GM21717 (cell line): ENCODE data around the gene TRAPPC1.
"Not testable (repeated sequence)": the region's sequence is repeated elsewhere in the genome, so short reads cannot be mapped to it uniquely, and the experiment has no call there.

Source experiments
- ATAC-seq: cut with Tn5 transposase; IDR thresholded peaks from one replicate; pipeline ENCODE4 v1.9.1; 2021; ENCODE audit warnings: mild to moderate bottlenecking, moderate library complexity; ENCODE audit not compliant: unreplicated experiment

Gene TRAPPC1, protein sequence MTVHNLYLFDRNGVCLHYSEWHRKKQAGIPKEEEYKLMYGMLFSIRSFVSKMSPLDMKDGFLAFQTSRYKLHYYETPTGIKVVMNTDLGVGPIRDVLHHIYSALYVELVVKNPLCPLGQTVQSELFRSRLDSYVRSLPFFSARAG

DNA sequence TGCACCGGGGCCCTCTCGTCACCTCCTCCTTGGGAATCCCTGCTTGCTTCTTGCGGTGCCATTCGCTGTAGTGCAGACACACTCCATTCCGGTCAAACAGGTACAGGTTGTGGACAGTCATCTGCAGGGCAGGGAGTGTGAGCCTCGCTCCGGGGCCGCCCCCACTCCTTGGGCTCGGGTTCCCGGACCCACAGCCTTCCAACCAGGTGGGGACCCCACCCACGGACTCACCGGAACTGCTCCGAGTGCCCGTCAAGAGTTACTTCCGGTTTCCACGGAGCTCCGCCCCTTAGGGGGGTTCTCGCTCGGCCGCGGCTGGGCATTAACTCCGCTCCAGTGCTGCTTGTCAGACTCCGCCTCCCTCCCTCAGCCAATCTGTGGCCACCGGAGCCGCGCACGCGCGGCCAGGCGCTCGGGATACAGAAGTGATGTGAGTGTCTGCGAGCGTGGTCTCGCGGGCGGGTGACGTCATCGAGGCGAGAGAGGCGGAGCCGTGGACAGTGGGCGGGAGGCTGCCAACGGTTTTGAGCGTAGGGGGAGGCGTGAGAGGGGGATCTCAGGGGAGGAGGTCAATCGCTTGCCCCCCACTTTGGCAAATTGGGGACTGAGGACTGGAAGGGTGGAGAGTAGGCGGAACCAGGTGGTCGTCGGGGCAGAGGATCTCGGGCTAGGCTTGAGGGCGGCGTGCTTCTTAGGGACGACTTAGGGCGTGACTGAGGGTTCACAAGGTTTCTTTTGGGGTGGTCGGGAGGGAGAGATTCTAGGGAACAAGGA, at the start of gene TRAPPC1, which contains the start of gene CNTROB:
Gene TRAPPC1, minus strand, starts transcription at position 238 of the 774 bp plus-strand sequence. Its CDS starts 117 bp downstream, at position 121.
Gene CNTROB, plus strand, starts transcription at position 498 of the 774 bp plus-strand sequence. CDS start 874 bp downstream, outside the sequence.
- ATAC-seq = peak; percentile 83

DNA sequence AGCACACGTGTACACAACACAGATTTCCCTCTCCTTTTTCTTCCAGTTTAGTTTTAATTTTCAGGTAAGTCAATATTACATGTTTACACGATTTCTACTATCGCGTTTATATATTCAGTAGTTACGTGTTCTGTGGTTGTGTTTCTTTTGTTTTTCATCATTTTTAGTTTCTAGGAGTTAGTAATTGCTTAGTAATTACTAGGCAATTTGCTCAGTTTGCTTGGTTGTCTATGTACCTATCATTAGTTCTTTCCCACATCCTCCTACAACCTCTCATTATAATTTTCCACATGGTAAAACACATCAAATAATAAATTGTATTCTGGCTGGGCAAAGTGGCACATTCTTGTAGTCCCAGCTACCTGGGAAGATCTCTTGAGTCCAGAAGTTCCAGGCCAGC, 46.1 kb upstream of the TRAPPC1 start:
- ATAC-seq = no peak

DNA sequence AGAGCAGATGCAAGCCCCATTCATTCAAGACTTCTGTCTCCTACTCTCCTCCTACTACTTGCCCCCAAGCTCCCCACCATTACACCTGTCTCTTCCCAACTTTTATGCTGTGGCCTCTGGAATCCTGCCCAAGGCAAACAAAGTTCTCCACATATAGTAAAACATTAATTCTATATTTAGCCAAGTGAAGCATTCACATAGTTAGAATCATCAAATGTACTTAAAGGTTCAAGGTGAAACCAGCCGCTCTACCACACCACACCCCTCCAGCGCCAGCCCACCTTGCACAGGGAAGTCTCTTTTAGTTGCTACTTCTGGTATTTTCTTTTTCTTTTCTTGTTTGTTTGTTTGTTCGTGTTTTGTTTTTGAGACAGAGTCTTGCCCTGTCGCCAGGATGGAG, 45.3 kb upstream of the TRAPPC1 start:
- no peak for ATAC-seq

DNA sequence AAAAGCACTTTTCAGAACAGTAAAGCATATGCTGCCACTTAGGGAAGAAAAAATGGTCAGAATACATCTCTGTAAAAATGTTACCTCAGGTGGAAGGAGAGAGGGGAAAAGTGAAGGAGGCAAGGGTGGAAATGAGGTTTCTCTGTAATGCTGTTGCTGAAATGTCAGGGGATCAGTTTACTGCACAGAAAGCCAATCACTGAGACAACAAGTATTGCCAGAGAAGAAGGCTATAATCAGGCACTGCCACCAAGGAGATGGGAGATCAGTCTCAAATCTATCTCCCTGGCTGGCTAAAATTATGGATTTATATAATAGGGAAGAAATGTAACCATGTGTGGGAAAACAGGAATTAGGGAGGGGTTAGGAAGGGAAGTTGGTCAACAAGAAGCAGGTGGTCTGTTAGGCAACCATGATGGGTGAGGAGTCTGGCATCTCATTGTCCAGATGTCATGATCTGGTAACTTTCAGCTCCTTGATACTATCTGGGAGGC, 42.9 kb upstream of the TRAPPC1 start:
- ATAC-seq = no peak

DNA sequence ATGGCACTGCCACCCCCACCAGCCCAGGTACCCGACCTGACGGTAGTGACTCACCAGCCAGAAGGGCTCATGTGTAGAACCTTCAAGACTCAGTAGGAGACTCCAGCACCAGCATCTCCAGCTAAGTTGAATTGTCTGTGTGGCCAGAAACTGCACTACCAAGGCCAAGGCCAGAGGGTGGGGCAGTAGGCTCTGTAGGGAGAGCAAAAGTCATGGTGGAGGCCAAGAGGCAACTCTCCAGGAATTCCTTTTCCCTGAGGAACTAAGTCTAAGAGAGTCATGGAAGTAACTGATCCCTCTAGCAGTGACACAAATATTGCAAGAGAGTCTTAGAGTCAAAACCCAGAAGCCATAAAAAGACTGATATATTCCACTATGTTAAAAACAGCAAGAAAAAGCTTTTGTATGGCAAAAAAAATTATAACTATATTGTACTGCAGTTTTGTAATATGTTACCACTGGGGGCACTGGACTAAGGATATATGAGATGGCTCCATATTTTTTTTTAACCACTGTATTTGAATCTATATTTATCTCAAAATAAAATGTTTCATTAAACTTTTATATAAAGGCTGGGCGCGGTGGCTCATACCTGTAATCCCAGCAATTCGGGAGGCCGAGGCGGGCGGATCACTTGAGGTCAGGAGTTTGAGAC, 40.5 kb upstream of the TRAPPC1 start:
- ATAC-seq = no peak

DNA sequence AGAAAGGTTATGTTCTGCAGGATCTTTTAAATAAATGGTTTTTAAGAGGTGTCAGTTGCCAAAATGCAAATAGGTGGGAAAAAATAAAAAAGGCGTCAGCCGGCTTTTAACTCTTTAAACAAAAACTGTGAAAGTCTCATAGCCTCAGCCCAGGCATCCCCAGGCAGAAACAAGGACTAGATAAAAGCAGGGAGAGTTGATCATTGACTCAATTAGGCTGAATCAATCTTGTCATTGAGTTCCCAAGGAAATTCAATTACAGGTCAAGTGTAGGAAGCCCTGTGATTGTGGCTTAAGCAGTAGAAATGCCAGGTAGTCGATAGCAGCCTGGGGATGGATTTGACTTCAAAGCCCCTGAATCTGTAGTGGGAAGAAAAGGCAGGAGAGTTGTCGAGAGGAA, 39.9 kb upstream of the TRAPPC1 start:
- ATAC-seq = no peak

DNA sequence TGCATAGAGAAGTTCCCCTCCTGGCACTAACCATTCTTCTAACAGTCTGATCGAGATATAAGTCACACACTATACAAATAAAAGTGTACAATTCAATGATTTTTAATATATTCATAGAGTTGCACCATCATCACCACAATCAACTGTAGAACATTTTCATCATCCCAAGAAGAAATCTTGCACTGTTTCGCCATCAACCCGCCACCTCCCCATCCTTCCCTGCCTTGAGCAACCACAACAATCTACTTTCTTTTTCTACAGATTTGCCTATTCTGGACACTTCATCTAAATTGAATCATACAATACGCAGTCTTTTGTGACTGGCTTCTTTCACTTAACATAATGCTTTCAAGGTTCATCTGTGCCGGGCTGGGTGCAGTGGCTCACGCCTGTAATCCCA, 37.7 kb upstream of the TRAPPC1 start:
- ATAC-seq = no peak

DNA sequence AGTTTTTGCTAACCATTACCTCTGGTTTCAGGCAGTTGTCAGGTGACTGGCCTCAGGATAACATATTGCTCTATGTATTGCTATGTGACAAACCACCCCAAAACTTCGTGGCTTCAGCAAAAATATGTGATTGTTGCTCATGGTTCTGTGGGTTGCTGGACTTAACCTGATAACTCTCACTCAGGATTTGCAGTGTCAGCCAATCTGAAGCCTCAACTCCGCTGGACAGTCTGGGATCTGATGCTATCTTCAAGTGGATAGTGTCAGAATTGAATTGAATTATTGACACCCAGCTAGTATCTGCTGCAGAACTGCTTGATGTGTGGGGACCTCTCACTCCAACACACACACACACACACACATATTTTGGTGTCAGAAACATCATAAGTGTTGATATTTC, 36.0 kb upstream of the TRAPPC1 start:
- no peak for ATAC-seq

DNA sequence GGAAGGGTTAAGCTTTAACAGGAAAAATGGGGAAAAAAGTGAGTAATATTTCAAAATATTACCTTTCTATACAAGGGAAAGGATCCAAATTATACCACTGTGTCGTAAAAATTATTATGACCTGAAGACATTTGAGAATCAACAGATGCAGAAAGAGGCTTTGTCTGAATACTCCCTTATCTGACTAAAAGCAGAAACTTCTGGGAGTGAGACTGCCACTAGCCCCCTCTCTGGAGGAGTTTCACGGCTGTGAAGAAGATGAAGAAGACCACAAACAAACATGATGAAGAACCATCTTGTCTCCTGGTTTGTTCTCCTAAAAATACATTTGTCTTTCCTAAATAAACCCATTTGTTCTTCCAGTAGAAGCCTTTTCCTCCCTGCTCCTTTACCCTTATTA, 29.7 kb upstream of the TRAPPC1 start:
- ATAC-seq = no peak

DNA sequence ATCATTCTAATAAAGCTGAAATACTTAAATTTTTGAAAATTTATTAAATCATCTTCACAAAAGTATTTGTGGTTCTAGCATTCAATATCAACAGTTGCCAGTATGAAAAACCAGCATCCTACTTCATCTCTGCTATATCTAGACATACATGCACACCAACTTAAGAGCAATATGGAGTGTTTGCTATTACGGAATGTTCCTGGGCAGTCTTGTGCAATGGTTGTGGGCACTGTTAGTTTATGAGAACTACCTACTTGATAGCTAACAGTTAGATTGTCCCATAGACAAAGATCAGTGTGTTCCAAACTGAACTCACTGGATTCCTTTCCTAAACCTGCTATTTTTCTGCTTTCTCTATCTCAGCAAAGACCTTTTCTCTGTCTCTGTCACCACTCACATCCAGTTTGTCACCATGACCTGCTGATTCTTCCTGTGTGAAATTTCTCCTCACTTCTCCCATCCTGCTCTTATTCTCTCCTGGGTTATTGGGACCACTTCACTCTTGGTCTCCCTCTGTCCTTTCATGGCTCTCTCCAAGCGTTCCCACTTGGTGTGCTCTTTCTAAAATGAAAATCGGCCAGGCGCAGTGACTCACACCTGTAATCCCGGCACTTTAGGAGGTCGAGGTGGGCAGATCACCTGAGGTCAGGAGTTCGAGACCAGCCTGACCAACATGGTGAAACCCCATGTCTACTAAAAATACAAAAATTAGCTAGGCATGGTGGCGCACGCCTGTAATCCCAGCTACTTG, 27.9 kb upstream of the TRAPPC1 start:
- no peak for ATAC-seq

DNA sequence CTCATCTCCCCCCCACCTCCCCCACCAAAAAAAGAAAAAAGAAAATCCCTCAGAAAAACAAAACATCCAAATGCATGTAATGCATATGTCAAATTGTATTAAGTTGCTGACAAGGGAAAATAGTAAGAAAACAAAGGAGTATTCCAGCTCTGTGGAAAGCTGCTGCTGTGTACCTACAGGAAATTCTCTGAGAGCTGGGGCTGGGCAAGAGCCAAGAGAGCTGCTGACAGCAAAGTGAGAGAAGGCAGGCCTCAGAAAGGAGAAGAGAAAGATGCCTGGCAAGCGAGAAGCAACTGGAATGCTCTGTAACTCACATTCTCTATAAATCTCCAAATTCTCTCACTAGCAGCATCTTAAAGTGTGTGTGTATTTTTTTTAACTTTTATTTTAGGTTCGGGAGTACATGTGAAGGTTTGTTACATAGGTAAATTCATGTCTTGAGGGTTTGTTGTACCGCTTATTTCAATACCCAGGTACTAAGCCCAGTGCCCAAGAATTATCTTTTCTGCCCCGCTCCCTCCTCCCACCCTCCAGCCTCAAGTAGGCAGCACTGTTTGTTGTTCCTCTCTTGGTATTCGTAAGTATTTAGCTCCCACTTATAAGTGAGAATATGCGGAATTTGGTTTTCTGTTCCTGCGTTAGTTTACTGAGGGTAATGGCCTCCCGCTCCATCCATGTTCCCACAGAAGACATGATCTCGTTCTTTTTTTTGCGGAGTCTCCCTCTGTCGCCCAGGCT, 24.7 kb upstream of the TRAPPC1 start:
- ATAC-seq = no peak

DNA sequence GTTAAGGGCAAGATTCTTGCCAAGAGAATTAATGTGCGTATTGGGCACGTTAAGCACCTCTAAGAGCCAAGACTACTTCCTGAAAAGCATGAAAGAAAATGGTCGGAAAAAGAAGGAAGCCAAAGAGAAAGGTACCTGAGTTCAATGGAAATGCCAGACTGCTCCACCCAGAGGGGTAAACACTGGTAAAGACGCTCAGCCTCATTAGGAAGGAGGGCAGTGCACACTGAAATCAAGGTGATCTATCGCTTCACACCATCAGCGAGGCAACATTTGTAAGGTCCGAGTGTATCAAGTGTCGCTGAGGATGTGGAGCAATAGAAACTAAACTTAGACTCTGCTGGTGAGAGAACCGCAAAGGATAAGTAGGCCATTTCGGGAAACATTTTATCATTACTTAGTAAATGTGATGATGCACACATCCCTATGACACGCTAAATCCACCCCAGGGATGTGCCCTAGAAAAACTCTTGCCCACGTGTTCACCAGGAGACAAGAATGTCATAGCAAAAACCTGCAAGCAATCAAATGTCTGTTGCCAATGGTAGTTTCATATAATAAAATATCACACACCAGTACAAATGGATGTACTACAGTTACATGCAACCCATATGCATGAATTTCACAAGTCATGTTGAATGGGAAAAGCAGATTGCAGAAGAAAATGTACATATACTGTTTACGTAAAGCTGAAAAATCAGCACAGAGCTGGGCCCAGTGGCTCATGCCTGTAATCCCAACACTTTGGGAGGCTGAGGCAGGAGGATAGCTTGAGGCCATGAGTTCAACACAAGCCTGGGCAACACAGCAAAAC, 23.9 kb upstream of the TRAPPC1 start:
- no peak for ATAC-seq

DNA sequence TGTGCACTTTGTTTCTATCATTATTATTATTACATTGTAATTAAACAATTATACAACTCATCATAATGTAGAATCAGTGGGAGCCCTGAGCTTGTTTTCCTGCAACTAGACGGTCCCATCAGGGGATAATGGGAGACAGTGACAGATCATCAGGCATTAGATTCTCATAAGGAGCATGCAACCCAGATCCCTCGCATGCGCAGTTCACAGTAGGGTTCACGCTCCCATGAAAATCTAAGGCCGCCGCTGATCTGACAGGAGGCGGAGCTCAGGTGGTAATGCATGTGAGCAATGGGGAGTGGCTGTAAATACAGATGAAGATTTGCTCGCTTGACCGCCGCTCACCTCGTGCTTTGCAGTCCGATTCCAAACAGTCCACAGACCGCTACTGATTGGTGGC, 21.5 kb upstream of the TRAPPC1 start:
- not testable (repeated sequence) for ATAC-seq

DNA sequence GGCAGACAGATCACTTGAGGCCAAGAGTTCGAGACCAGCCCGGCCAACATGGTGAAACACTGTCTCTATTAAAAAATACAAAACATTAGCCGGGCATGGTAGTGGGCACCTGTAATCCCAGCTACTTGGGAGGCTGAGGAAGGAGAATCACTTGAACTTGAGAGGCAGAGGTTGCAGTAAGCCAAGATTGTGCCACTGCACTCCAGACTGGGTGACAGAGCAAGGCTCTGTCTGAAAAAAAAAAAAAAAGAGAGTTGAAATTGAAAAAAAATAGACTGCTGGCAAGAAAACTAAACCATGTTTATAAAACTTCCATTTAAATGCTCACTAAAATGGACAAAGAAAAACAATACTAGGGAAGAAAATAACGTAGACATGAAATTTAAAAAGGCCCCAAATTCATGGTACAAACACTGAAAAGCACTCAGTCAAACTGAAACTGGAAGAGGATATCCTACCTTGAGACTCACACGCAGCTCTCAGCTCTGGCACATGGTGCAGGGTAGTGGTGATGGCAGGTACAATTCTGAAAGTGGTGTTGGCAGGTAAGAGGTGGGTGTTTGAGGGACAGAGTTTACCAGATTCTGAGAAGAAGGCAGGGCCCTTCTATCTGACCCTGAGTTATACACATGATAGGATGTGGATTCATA, 19.5 kb upstream of the TRAPPC1 start:
- ATAC-seq = no peak

DNA sequence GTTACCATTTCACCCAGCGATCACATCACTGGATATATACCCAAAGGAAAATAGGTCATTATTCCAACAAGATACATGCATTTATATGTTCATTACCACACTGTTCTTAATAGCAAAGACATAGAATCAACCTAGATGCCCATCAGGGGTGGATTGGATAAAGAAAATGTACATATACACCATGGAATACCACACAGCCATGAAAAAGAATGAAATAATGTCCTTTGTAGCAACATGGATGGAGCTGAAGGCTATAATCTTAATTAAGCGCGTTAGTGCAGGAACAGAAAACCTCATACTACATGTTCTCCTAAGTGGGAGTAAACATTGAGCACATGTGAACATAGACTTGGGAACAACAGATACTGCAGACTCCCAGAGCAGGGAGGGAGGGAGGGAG, 18.8 kb upstream of the TRAPPC1 start:
- no peak for ATAC-seq

DNA sequence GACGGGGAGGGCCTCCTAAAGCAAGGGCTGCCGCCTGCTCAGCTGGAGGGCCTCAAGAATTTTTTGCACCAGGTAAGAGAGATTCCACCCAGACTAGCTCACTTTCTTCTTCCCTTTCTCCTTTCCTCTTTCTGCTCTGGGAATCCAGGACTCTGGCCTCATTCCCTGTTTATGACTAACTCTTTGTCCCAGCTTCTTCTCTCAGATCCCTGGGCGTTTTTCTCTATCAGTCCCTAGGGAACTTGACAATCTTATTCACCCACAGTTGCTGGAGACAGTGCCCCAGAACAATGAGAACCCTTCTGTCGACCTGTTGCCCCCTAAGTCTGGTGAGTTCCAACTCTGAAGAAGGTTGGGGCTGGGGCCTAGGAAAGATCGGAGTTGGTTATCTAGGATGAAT, 15.9 kb upstream of the TRAPPC1 start:
- ATAC-seq = no peak

DNA sequence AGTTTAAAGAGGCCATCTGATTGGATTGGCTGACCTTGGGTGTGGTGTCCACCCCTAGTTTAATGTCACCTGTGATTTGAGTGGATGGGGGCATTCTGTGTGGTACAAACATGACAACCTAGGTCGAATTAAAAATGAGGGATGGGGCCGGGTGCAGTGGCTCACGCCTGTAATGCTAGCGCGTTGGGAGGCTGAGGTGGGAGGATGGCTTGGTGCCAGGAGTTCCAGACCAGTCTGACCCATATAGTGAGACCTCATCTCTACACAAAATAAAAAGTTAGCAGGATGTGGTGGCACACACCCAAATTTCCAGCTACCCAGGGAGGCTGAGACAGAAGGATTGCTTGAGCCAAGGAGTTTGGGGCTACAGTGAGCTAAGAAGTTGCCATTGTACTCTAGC, 14.7 kb upstream of the TRAPPC1 start:
- ATAC-seq = no peak

DNA sequence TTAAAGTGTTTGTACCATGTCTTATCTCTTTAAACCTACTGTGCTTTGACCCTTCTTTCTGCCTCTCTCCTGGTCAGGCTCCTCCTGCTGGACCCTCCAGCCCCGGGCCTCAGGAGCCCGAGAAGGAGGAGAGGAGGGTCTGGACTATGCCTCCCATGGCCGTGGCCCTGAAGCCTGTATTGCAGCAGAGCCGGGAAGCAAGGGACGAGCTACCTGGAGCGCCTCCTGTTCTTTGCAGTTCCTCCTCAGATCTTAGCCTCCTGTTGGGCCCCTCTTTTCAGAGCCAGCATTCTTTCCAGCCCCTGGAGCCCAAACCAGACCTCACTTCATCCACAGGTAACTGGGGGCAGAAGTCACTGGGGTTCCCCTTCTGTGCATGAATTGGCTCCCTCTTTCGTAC, 13.9 kb upstream of the TRAPPC1 start:
- ATAC-seq = no peak

DNA sequence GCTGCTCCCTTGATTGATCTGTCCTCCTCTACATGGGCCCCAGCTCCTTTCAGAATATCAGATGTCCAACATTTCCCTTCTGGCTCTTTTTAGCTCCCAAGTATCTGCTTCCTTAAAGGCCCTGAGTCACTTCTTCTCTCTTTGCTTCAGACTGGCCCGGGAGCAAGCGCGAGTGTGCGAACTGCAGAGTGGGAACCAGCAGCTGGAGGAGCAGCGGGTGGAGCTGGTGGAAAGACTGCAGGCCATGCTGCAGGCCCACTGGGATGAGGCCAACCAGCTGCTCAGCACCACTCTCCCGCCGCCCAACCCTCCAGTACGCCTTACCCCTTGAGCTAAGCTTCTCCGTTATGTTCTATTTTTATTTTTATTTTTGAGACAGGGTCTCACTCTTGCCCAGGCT, 12.6 kb upstream of the TRAPPC1 start:
- no peak for ATAC-seq
